Neural cell (in vitro differentiated cells): Measurements from ENCODE around the gene TIAM1. TPM values are rescaled to one million over a fixed set of nuclear protein-coding genes. Genes with fewer than 3 reads are reported as not detected.

Experiments
- H2AFZ ChIP-seq: fragments of 200-600, 300-800 bp; sonication (generic), shearing (Covaris generic); 2 replicates; pipeline ENCODE4 v1.6.0; 2014; ENCODE audit warnings: low read depth, mild to moderate bottlenecking, antibody characterized with exemption, low read length, moderate library complexity
- H3F3A ChIP-seq: fragments of 200-600 bp; shearing (Covaris generic); 2 replicates; pipeline ENCODE4 v1.6.1; 2016; ENCODE audit warnings: mild to moderate bottlenecking, moderate library complexity, mixed read lengths, antibody characterized with exemption, low read length; ENCODE audit not compliant: insufficient read depth, poor library complexity, severe bottlenecking
- H3K27ac ChIP-seq: fragments of 200-600, 300-800 bp; sonication (generic), shearing (Covaris generic); 2 replicates; pipeline ENCODE4 v1.5.1; 2014; ENCODE audit warnings: mild to moderate bottlenecking, low read length, moderate library complexity
- H3K27me3 ChIP-seq: fragments of 300-800, 200-600 bp; sonication (generic), shearing (Covaris generic); 2 replicates; pipeline ENCODE4 v1.6.0; 2014; ENCODE audit warnings: mild to moderate bottlenecking, low read depth, low read length, moderate library complexity; ENCODE audit not compliant: insufficient read depth
- H3K36me3 ChIP-seq: fragments of 300-800, 200-600 bp; sonication (generic), shearing (Covaris generic); 2 replicates; pipeline ENCODE4 v1.5.1; 2014; ENCODE audit warnings: mild to moderate bottlenecking, antibody characterized with exemption, low read length, moderate library complexity; ENCODE audit not compliant: insufficient read depth
- H3K4me2 ChIP-seq: fragments of 300-800, 200-600 bp; sonication (generic), shearing (Covaris generic); 2 replicates; pipeline ENCODE4 v1.6.0; 2014; ENCODE audit warnings: mild to moderate bottlenecking, low read length
- H3K4me3 ChIP-seq: fragments of 300-800, 200-600 bp; sonication (generic), shearing (Covaris generic); 2 replicates; pipeline ENCODE4 v1.5.1; 2014; ENCODE audit warnings: mild to moderate bottlenecking, low read length, moderate library complexity
- H3K79me2 ChIP-seq: fragments of 200-600 bp; shearing (Covaris generic); replicated peaks from 2 replicates; pipeline ENCODE4 v1.6.0; 2014; ENCODE audit warnings: mild to moderate bottlenecking, low read length, moderate library complexity; ENCODE audit not compliant: insufficient read depth
- H3K9ac ChIP-seq: fragments of 300-800, 200-600 bp; sonication (generic), shearing (Covaris generic); 2 replicates; pipeline ENCODE4 v1.6.1; 2016; ENCODE audit warnings: mild to moderate bottlenecking, low read length, mixed read lengths
- H3K9me2 ChIP-seq: fragments of 200-600 bp; shearing (Covaris generic); 2 replicates; pipeline ENCODE4 v1.6.1; 2016; ENCODE audit warnings: mild to moderate bottlenecking, low read length, mixed read lengths; ENCODE audit not compliant: insufficient read depth
- H3K9me3 ChIP-seq: fragments of 200-600, 300-800 bp; sonication (generic), shearing (Covaris generic); 2 replicates; pipeline ENCODE4 v1.6.1; 2016; ENCODE audit warnings: mild to moderate bottlenecking, mixed run types, low read length, moderate library complexity, mixed read lengths
- H4K20me1 ChIP-seq: fragments of 200-600 bp; shearing (Covaris generic); 2 replicates; pipeline ENCODE4 v1.6.1; 2016; ENCODE audit warnings: mild to moderate bottlenecking, mixed run types; ENCODE audit not compliant: insufficient read depth
- EP300 ChIP-seq: fragments of 450-650 bp; conservative IDR thresholded peaks from 2 replicates; pipeline ENCODE4 v1.6.1; 2014; ENCODE audit warnings: antibody characterized with exemption, mild to moderate bottlenecking, moderate library complexity; ENCODE audit not compliant: poor library complexity, severe bottlenecking
- EZH2 ChIP-seq: fragments of 200-600, 300-800 bp; shearing (Covaris generic), sonication (generic); IDR thresholded peaks from 2 replicates; pipeline ENCODE4 v1.6.1; 2014; ENCODE audit warnings: antibody characterized with exemption, low read length, borderline replicate concordance, mild to moderate bottlenecking; ENCODE audit not compliant: insufficient read depth, poor library complexity, severe bottlenecking
- MXI1 ChIP-seq: fragments of 450-650 bp; conservative IDR thresholded peaks from 2 replicates; pipeline ENCODE4 v1.6.1; 2014; ENCODE audit warnings: antibody characterized with exemption, mild to moderate bottlenecking; ENCODE audit not compliant: poor library complexity, severe bottlenecking
- POLR2AphosphoS5 ChIP-seq: IDR thresholded peaks from 2 replicates; pipeline ENCODE4 v1.6.1; 2012
- RAD21 ChIP-seq: fragments of 450-650 bp; conservative IDR thresholded peaks from 2 replicates; pipeline ENCODE4 v1.6.1; 2014; ENCODE audit warnings: antibody characterized with exemption, mild to moderate bottlenecking, moderate library complexity
- SMC3 ChIP-seq: fragments of 450-650 bp; conservative IDR thresholded peaks from 2 replicates; pipeline ENCODE4 v1.6.1; 2014; ENCODE audit warnings: antibody characterized with exemption, mild to moderate bottlenecking, moderate library complexity; ENCODE audit not compliant: poor library complexity
- TAF1 ChIP-seq: IDR thresholded peaks from 2 replicates; pipeline ENCODE4 v1.6.1; 2012; ENCODE audit warnings: low read depth
- polyA plus RNA-seq: library from polyadenylated mRNA; depleted of rRNA; stranded (reverse); fragments of >200 nt; gene quantifications from 2 replicates; pipeline ENCODE4 v1.2.3, GENCODE V29; 2014
- TF ChIP-seq, protein P1 (sequence below): fragments of 450-650 bp; IDR thresholded peaks from 2 replicates; pipeline ENCODE4 v1.5.1; 2014; ENCODE audit warnings: antibody characterized with exemption, mild to moderate bottlenecking, moderate library complexity; ENCODE audit not compliant: poor library complexity, severe bottlenecking
- TF ChIP-seq, protein P2 (sequence below): IDR thresholded peaks from 2 replicates; pipeline ENCODE4 v1.6.1; 2012; ENCODE audit warnings: borderline replicate concordance

Gene TIAM1
- polyA plus RNA-seq, 1 donor from 2014 or later: 13.2 TPM

DNA sequence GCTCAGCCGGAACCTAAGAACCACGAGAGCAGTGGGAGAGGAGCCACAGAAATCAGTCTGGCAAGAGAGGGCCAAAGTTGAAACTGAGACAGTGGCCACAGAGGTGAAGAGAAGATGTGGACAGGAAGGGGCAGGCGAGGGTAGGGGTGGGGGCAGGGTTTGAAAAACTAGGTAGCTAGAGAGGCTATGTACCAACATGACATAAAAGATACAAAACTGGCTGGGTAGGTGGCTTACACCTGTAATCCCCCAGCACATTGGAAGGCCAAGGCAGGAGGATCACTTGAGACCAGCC is 28.4 kb upstream of the TIAM1 start:
- H3K9me2 ChIP-seq: no peaks in the 10 kb centered on the region
- no peak overlapping the region for H3K27ac ChIP-seq
- no peak for TF ChIP-seq POLR2AphosphoS5
- TF ChIP-seq EZH2: no peak
- no peak for TF ChIP-seq RAD21
- TF ChIP-seq SMC3: no peak
- TF ChIP-seq, protein P1, sequence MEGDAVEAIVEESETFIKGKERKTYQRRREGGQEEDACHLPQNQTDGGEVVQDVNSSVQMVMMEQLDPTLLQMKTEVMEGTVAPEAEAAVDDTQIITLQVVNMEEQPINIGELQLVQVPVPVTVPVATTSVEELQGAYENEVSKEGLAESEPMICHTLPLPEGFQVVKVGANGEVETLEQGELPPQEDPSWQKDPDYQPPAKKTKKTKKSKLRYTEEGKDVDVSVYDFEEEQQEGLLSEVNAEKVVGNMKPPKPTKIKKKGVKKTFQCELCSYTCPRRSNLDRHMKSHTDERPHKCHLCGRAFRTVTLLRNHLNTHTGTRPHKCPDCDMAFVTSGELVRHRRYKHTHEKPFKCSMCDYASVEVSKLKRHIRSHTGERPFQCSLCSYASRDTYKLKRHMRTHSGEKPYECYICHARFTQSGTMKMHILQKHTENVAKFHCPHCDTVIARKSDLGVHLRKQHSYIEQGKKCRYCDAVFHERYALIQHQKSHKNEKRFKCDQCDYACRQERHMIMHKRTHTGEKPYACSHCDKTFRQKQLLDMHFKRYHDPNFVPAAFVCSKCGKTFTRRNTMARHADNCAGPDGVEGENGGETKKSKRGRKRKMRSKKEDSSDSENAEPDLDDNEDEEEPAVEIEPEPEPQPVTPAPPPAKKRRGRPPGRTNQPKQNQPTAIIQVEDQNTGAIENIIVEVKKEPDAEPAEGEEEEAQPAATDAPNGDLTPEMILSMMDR: no peak
- no peak for TF ChIP-seq TAF1
- no peak for TF ChIP-seq EP300
- TF ChIP-seq, protein P2, sequence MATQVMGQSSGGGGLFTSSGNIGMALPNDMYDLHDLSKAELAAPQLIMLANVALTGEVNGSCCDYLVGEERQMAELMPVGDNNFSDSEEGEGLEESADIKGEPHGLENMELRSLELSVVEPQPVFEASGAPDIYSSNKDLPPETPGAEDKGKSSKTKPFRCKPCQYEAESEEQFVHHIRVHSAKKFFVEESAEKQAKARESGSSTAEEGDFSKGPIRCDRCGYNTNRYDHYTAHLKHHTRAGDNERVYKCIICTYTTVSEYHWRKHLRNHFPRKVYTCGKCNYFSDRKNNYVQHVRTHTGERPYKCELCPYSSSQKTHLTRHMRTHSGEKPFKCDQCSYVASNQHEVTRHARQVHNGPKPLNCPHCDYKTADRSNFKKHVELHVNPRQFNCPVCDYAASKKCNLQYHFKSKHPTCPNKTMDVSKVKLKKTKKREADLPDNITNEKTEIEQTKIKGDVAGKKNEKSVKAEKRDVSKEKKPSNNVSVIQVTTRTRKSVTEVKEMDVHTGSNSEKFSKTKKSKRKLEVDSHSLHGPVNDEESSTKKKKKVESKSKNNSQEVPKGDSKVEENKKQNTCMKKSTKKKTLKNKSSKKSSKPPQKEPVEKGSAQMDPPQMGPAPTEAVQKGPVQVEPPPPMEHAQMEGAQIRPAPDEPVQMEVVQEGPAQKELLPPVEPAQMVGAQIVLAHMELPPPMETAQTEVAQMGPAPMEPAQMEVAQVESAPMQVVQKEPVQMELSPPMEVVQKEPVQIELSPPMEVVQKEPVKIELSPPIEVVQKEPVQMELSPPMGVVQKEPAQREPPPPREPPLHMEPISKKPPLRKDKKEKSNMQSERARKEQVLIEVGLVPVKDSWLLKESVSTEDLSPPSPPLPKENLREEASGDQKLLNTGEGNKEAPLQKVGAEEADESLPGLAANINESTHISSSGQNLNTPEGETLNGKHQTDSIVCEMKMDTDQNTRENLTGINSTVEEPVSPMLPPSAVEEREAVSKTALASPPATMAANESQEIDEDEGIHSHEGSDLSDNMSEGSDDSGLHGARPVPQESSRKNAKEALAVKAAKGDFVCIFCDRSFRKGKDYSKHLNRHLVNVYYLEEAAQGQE: no peak
- TF ChIP-seq MXI1: no peak
- H3K79me2 ChIP-seq: no peaks in the 10 kb centered on the region
- no peaks in the 10 kb centered on the region for H3K9me3 ChIP-seq
- no peaks in the 10 kb centered on the region for H3F3A ChIP-seq
- no peaks in the 10 kb centered on the region for H3K27me3 ChIP-seq
- H4K20me1 ChIP-seq: no peaks in the 10 kb centered on the region
- H3K36me3 ChIP-seq: no peaks in the 10 kb centered on the region
- H3K4me3 ChIP-seq: no peak overlapping the region
- H3K4me2 ChIP-seq: no peak overlapping the region
- H3K9ac ChIP-seq: no peak overlapping the region
- H2AFZ ChIP-seq: no peak overlapping the region

DNA sequence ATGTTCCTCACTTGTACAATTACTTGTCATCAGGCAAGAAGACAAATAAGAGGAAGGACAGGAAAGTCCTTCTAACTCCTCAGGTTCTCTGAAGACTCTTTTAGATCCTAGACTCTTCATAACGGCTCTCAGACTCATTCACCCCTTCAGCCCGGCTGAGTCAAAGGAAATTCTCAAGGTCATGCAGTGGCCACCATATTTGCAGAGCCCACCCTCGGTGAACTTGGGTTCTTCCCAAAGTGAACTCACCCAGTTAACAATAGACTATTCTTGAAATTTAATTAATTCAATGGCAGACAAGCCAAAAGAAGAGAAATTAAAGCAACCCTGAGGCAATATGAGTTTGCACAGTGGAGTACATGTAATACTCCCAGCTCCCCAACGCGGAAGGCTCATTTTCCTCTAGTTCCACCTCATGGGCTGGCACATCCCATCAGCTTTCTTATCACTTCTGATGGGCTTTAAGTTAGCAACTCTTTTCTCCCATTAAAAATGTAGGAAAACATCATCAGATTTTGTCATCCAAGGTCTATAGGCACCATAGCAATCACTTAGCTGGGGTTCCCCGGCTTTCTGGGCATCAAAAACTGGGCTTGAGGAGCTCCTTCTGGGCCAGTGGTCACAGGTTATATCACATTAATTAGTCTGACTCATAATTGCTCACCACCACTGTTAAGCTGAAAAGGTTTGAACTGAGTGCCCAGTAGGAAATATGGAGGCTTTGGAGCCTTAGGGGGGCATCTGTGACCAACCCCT is 27.8 kb upstream of the TIAM1 start:
- no peak overlapping the region for H3K4me2 ChIP-seq
- no peaks in the 10 kb centered on the region for H3K9me2 ChIP-seq
- H4K20me1 ChIP-seq: no peaks in the 10 kb centered on the region
- H3K36me3 ChIP-seq: no peaks in the 10 kb centered on the region
- H3K4me3 ChIP-seq: no peak overlapping the region
- no peak overlapping the region for H3K27ac ChIP-seq
- no peak for TF ChIP-seq TAF1
- no peak for TF ChIP-seq EZH2
- no peak for TF ChIP-seq EP300
- no peak for TF ChIP-seq POLR2AphosphoS5
- TF ChIP-seq RAD21: no peak
- TF ChIP-seq, protein P2: no peak
- TF ChIP-seq, protein P1: no peak
- no peak for TF ChIP-seq MXI1
- TF ChIP-seq SMC3: no peak
- no peak overlapping the region for H2AFZ ChIP-seq
- H3K9me3 ChIP-seq: no peaks in the 10 kb centered on the region
- no peaks in the 10 kb centered on the region for H3K27me3 ChIP-seq
- no peaks in the 10 kb centered on the region for H3F3A ChIP-seq
- no peak overlapping the region for H3K9ac ChIP-seq
- no peaks in the 10 kb centered on the region for H3K79me2 ChIP-seq
